ENCODE data around the gene SMIM10. TPM values are rescaled to one million over a fixed set of nuclear protein-coding genes. Genes with fewer than 3 reads are reported as not detected.
"Not testable (repeated sequence)": the region's sequence is repeated elsewhere in the genome, so short reads cannot be mapped to it uniquely, and the experiment has no call there.

SMIM10 gene
- total and polyA plus RNA-seq, 11 donors, result 3.5 to 13.1 (median 6.7) TPM

DNA sequence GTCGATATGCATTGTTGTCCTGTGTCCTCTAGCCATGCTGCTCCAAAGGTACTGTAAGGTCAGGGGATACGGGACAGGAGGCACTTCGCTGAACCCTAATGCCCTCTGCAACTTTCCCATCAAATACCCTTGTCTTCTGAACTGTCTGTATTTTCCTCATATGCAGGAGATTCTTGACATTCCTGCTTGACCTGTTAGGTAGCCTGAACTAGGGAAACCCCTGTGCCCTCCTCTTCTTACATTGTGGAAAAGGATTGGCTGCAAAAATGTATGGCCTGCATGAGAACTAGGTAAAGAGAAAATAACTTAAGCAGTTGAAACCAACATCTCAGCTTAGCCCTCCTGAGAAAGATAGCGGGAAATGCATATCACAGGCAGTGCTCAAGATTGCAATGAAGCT lies 20.1 kb downstream of the SMIM10 start:
- Histone ChIP-seq H3K27me3 (peaks cover 0 to 16% (median 0%) of the 10 kb centered on the region in 9 donors), H3K9me3 (no peaks in the 10 kb centered on the region), H3K27ac (no peak overlapping the region), H3K4me1 (no peaks in the 10 kb centered on the region), H3K4me3 (no peak overlapping the region), H3K36me3 (peaks cover 0 to under 1% (median 0%) of the 10 kb centered on the region in 9 donors)
- no peak for ATAC-seq
- DNase-seq, result no peak
- intact Hi-C loops (cut with DNase I), result no loop called here
- 67 to 92% (median 83%) methylated on average over 4 of the region's 4 CpGs for WGBS, 4 donors
- no peak for TF ChIP-seq POLR2A (IDR thresholded peaks at IDR 0.05)
- no peak for TF ChIP-seq CTCF (IDR thresholded peaks at IDR 0.05)

DNA sequence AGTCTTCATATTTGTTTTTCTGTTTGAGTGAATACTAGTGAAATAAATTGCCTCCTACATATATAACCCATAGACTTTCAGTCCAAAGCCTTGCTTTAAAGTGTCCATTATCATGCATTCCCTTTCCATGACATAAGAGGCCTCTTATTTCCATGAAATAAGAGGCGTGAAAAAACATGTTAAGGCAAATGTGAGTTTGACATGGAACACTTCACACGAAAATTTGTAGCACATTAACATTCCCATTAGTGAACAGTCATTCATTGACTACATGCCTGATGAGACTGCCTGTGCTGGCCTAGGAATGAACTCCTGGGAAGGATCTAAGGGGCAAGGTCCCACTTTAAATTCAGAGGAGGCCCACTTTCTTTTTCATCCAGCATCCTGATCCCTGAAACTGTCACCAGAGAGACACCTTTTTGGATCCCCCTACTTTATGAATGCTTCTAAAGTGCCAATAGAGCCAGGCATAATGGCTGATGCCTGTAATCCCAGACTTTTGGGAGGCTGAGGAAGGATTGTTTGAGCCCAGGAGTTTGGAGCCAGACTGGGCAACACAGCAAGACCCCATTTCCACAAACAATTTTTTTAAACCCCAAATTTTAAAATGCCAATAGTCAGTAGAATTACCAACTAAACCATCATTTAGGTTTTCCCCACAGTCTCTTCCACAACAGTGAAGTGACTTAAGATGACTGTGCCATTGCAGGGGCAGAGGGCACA lies 24.9 kb downstream of the SMIM10 start:
- Histone ChIP-seq H3K27ac (no peak overlapping the region), H3K4me3 (no peak overlapping the region), H3K27me3 (peaks cover 0 to 10% (median 0%) of the 10 kb centered on the region in 9 donors), H3K36me3 (peaks cover 0 to 9% (median 0%) of the 10 kb centered on the region in 9 donors), H3K9me3 (no peaks in the 10 kb centered on the region), H3K4me1 (peaks cover 0 to 6% (median under 1%) of the 10 kb centered on the region in 12 donors)
- ATAC-seq, result no peak
- 51 to 69% (median 64%) methylated on average over 2 of the region's 2 CpGs for WGBS, 4 donors
- TF ChIP-seq CTCF (IDR thresholded peaks at IDR 0.05) (no peak), POLR2A (IDR thresholded peaks at IDR 0.05) (no peak)
- intact Hi-C loops (cut with DNase I), result no loop called here
- no peak for DNase-seq

GRCh38 chrX:135019890-135020289 lies 29.1 kb downstream of the SMIM10 start:
- DNase-seq; ATAC-seq; H3K27me3 ChIP-seq; intact Hi-C loops (cut with DNase I); H3K36me3 ChIP-seq; H3K9me3 ChIP-seq; H3K4me3 ChIP-seq: not testable (repeated sequence)
- WGBS, 4 donors, result 59 to 75% (median 69%) methylated on average over 8 of the region's 8 CpGs
- Histone ChIP-seq H3K4me1 (peaks cover 0 to 24% (median 6%) of the 10 kb centered on the region in 12 donors), H3K27ac (peak overlapping the region in 1 of 12 donors; percentile 9)

GRCh38 chrX:135023791-135024190 lies 33.0 kb downstream of the SMIM10 start:
- H3K9me3 ChIP-seq; H3K36me3 ChIP-seq; ATAC-seq; intact Hi-C loops (cut with DNase I); H3K4me3 ChIP-seq; DNase-seq; H3K27me3 ChIP-seq: not testable (repeated sequence)
- H3K27ac ChIP-seq, result peak overlapping the region in 1 of 12 donors; percentile 86
- 50 to 57% (median 56%) methylated on average over 6 of the region's 6 CpGs for WGBS, 4 donors
- H3K4me1 ChIP-seq, result peaks cover 0 to 24% (median 6%) of the 10 kb centered on the region in 12 donors

- Histone ChIP-seq H3K9me3 (no peaks in the 10 kb centered on the region), H3K4me1 (peaks cover 0 to 24% (median 6%) of the 10 kb centered on the region in 12 donors), H3K36me3 (no peaks in the 10 kb centered on the region), H3K4me3 (peak overlapping the region in 1 of 12 donors; percentile 10), H3K27me3 (no peaks in the 10 kb centered on the region), H3K27ac (peak overlapping the region in 4 of 12 donors; percentile 8 to 41 (median 12))
- TF ChIP-seq CTCF (IDR thresholded peaks at IDR 0.05), result no peak
- WGBS, 4 donors, result 44 to 75% (median 57%) methylated on average over 9 of the region's 9 CpGs
- intact Hi-C loops (cut with DNase I), result no loop called here
- no peak for DNase-seq
- ATAC-seq, result no peak
These were observed 33.7 kb downstream of the SMIM10 start for GRCh38 chrX:135024526-135024925.

- DNase-seq; H3K27ac ChIP-seq; intact Hi-C loops (cut with DNase I); H3K27me3 ChIP-seq; H3K9me3 ChIP-seq; ATAC-seq; H3K4me3 ChIP-seq: not testable (repeated sequence)
- 68 to 74% (median 72%) methylated on average over 9 of the region's 9 CpGs for WGBS, 4 donors
- Histone ChIP-seq H3K36me3 (peaks cover 0 to 23% (median 7%) of the 10 kb centered on the region in 9 donors), H3K4me1 (peaks cover 0 to 18% (median 6%) of the 10 kb centered on the region in 12 donors)
These were observed 39.6 kb downstream of the SMIM10 start for GRCh38 chrX:135030207-135030963.

- ATAC-seq; H3K27me3 ChIP-seq; H3K27ac ChIP-seq; H3K9me3 ChIP-seq; intact Hi-C loops (cut with DNase I); H3K4me1 ChIP-seq; DNase-seq; H3K4me3 ChIP-seq: not testable (repeated sequence)
- WGBS, 4 donors, result 72 to 96% (median 88%) methylated on average over 3 of the region's 3 CpGs
- H3K36me3 ChIP-seq, result peaks cover 0 to 43% (median 0%) of the 10 kb centered on the region in 9 donors
These were observed 50.6 kb downstream of the SMIM10 start for GRCh38 chrX:135041149-135042123.
